Activated naive CD8-positive, alpha-beta T cell treated with anti-CD3 and anti-CD28 coated beads, Interleukin-2, amount 50 U/mL, for 24 hours (primary cell): Measurements from ENCODE around the gene CNTNAP2.
"Not testable (repeated sequence)": the region's sequence is repeated elsewhere in the genome, so short reads cannot be mapped to it uniquely, and the experiment has no call there.

Experiments used
- ATAC-seq: fragments of 150-1000 bp; cut with Tn5 transposase; one replicate; pipeline ENCODE4 v1.10.0; 2021
- DNase-seq: peaks from one replicate; pipeline ENCODE4 v3.0.0; 2021
- H3K27ac Mint-ChIP-seq: one replicate; pipeline ENCODE4 v1.8.0; 2021; ENCODE audit warnings: mild to moderate bottlenecking, mixed read lengths
- H3K27me3 Mint-ChIP-seq: one replicate; pipeline ENCODE4 v1.8.0; 2021; ENCODE audit warnings: mixed read lengths
- H3K36me3 Mint-ChIP-seq: one replicate; pipeline ENCODE4 v1.8.0; 2021; ENCODE audit warnings: low read depth, mixed read lengths
- H3K4me1 Mint-ChIP-seq: one replicate; pipeline ENCODE4 v1.8.0; 2021; ENCODE audit warnings: mixed read lengths
- H3K4me3 Mint-ChIP-seq: one replicate; pipeline ENCODE4 v1.8.0; 2021; ENCODE audit warnings: mild to moderate bottlenecking, moderate library complexity, mixed read lengths
- H3K9me3 Mint-ChIP-seq: one replicate; pipeline ENCODE4 v1.8.0; 2021; ENCODE audit warnings: mixed read lengths

Gene CNTNAP2

DNA sequence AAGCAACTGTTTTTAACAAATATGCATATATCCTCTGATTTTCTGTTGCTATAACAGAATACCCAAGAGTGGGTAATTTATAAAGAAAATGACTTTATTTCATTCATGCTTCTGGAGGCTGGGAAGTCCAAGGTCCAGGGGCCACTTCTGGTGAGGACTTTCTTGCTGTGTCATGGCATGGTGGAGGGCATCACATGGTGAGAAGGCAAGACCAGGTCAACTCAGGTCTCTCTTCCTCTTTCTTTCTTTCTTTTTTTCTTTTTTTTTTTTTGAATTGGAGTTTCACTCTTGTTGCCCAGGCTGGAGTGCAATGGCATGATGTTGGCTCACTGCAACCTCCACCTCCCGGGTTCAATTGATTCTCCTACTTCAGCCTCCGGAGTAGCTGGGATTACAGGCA, 2170.9 kb downstream of the CNTNAP2 start:
- Mint-ChIP-seq H3K4me1 (no peaks in the 10 kb centered on the region), H3K4me3 (no peak overlapping the region), H3K36me3 (no peaks in the 10 kb centered on the region), H3K27ac (no peak overlapping the region), H3K9me3 (peaks cover 5% of the 10 kb centered on the region), H3K27me3 (no peaks in the 10 kb centered on the region)
- DNase-seq (no peak), ATAC-seq (no peak)

DNA sequence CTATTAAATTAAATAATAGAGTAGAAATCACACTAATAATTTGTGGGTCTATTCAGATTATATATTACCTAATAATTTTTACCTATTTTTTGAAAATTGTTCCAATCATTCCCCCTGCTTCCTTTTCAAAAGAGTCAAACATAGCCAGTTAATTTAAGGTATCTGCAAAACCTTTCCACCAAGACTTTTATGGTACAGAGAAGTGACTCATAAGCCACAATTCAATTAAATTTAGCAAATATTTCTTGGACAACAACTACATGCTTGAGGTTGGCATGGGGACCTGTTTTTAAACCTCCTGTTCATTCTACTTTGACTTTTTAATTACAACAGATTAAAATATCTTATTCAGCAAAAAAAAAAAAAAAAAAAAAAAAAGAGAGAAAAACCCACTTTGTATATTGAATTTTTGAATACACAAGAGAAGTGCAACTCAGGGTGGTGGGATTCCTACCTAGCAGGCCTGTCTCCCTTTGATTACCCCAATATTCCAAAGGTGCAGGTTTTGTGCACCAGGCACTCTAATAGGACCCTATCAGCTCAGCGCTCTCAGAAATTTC, 2172.1 kb downstream of the CNTNAP2 start:
- peaks cover 5% of the 10 kb centered on the region for H3K9me3 Mint-ChIP-seq
- H3K27ac Mint-ChIP-seq, result no peak overlapping the region
- no peaks in the 10 kb centered on the region for H3K4me1 Mint-ChIP-seq
- no peaks in the 10 kb centered on the region for H3K27me3 Mint-ChIP-seq
- H3K36me3 Mint-ChIP-seq, result no peaks in the 10 kb centered on the region
- H3K4me3 Mint-ChIP-seq, result no peak overlapping the region
- ATAC-seq (no peak), DNase-seq (no peak)

DNA sequence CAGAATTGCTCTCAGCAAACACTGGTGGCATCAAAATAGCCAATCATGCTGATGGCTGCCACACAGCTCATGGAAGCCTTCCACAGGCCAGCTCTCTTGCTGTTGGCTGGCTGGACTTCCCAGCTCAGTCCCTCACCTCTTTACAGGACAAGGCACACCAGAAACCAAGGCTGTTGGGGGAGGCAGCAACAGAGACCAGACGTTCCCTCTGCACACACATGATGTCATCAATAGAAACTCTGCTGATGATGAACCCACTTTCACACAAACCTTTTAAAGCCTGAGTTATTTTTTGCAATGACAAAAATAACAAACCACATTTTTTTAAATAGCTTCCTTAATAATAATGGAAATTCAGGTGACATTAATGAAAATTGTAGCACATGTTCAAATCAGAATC, 2173.0 kb downstream of the CNTNAP2 start:
- no peak for ATAC-seq

DNA sequence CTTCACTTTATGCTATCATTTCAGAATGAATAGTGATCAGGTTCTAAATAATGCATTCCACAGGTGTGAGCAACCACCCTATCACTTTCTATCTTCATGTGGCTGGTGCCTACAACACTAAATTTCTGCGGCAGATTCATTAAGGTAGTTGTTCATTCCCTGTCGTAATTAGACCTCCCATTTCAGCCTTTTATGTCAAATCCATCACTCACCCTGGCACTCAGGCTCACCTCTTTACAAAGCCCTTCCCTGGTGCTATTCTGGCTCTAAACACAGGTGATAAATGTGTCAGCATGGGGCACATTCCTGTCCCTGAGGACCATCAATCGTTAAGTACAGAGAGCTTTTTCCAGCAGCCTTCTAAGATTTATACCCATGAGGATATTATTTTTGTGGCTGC, 2173.9 kb downstream of the CNTNAP2 start:
- Mint-ChIP-seq H3K4me3 (no peak overlapping the region), H3K36me3 (no peaks in the 10 kb centered on the region), H3K27ac (no peak overlapping the region), H3K27me3 (no peaks in the 10 kb centered on the region), H3K4me1 (no peaks in the 10 kb centered on the region), H3K9me3 (no peaks in the 10 kb centered on the region)
- DNase-seq (no peak), ATAC-seq (no peak)

More for the DNA sequence above, 2173.0 kb downstream of the CNTNAP2 start:
- no peaks in the 10 kb centered on the region for H3K9me3 Mint-ChIP-seq
- no peak overlapping the region for H3K4me3 Mint-ChIP-seq
- no peaks in the 10 kb centered on the region for H3K36me3 Mint-ChIP-seq
- no peaks in the 10 kb centered on the region for H3K4me1 Mint-ChIP-seq
- no peak overlapping the region for H3K27ac Mint-ChIP-seq
- no peaks in the 10 kb centered on the region for H3K27me3 Mint-ChIP-seq
- DNase-seq, result no peak

DNA sequence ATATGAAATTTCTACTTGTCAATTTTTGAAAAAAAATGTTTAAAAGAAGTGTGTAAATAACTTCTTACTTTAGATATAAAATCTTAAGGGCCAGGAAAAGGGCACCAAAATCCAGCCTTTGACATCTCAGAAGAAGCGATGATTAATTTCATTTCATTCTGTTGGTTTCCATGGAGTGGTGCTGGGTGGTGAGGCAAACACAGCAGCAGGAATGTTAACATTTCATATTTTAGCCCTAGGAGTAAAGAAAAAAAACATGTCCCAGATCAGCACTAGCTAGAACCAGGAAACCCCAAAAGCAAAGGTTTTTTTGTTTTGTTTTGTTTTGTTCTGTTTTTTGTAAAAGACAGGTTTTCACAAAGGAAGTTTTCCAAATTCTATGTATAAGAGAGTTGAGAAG, 2175.2 kb downstream of the CNTNAP2 start:
- DNase-seq, result no peak
- no peak for ATAC-seq
- Mint-ChIP-seq H3K36me3 (no peaks in the 10 kb centered on the region), H3K9me3 (no peaks in the 10 kb centered on the region), H3K4me1 (no peaks in the 10 kb centered on the region), H3K27me3 (no peaks in the 10 kb centered on the region), H3K4me3 (no peak overlapping the region), H3K27ac (no peak overlapping the region)

DNA sequence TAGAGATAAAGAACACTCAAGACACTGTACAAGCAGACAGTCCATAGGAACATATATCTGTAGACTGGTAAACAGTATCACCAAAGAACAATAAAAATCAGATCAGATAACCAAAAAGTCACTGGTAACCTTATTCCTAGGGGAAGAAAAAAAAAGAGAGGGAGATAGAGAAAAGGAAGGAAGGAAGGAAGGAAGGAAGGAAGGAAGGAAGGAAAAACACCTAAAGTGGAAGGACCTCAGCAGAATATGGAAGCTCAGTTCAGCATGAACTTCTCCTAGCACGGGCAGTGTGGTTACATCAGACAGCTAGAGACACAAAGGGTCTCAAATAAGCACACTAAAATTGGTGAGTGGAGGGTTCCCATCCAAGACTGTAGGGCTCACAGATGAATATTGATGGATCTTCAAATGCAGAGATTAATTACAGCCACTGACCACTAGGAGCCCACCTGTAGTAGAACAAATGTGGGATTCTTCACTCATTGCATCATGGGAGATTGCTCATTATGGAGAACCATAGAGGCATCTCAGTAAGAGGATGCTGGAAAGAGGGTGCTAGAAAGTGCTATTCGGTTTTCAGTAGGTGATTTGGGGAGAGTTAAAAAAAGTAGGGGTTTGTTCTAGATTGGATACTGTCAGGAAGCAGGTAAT, 2180.5 kb downstream of the CNTNAP2 start:
- Mint-ChIP-seq H3K4me1 (no peaks in the 10 kb centered on the region), H3K4me3 (no peak overlapping the region), H3K27me3 (no peaks in the 10 kb centered on the region), H3K27ac (no peak overlapping the region), H3K9me3 (no peaks in the 10 kb centered on the region), H3K36me3 (no peaks in the 10 kb centered on the region)
- no peak for DNase-seq
- ATAC-seq, result no peak

DNA sequence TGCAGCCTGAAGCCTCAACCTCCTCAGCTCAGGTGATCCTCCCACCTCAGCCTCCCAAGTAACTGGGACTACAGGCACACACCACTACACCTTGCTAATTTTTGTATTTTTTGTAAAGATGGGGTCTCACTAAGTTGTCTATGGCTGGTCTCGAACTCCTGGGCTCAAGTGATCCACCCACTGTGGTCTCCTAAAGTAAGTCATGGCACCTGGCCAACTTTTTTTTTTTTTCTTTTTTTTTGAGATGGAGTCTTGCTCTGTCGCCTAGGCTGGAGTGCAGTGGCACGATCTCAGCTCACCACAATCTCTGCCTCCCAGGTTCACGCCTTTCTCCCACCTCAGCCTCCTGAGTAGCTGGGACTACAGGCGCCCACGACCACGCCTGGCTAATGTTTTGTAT, 2182.2 kb downstream of the CNTNAP2 start:
- H3K4me3 Mint-ChIP-seq, H3K27ac Mint-ChIP-seq, H3K27me3 Mint-ChIP-seq, H3K36me3 Mint-ChIP-seq, DNase-seq, ATAC-seq, H3K9me3 Mint-ChIP-seq: not testable (repeated sequence)
- H3K4me1 Mint-ChIP-seq, result peaks cover 12% of the 10 kb centered on the region

DNA sequence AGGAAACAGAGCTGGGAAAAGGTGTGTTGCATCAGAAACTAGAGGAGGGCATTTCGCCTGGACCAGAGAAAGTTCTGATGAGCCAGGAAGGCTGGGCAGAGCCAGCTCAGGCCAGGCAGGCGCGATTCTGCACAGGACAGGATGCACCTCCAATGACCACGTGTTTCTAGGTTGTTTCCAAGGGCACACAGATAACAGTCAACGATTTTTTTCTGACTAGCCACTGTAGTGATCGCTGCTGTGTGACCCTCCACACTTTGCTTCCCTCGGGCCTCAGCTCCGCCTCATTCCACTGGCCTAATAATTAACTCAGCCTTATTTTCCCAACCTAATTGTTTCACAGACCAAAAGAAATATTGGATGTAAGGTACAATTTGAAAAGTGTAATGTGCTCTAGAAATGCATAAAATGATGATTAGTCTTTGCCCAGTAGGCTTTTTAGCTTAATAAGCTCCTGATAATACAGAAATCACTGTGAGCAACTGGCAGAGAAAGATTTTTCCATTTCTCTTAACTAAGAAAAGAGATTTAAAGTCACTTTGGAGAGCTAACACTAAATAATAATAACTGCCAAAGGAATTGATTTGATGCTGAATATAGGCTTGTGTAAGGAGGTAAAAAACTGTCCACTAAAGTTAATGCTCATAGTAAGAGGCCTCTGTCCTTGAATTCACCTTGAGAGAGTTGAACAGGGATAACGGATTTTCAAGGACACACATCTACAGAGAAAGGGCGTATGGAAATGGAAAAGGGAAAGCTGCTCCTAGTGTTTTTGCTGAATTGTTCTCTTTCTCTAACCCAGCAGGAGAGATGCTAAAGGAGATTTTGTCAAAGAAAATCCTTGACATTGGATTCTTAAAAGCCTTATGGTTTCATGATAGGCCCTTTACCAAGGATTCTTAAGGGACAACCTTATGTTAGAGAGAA, 2183.0 kb downstream of the CNTNAP2 start:
- H3K9me3 Mint-ChIP-seq, result no peaks in the 10 kb centered on the region
- H3K36me3 Mint-ChIP-seq, result no peaks in the 10 kb centered on the region
- DNase-seq (no peak), ATAC-seq (no peak)
- no peaks in the 10 kb centered on the region for H3K27me3 Mint-ChIP-seq
- no peak overlapping the region for H3K27ac Mint-ChIP-seq
- H3K4me1 Mint-ChIP-seq, result peaks cover 20% of the 10 kb centered on the region
- H3K4me3 Mint-ChIP-seq, result no peak overlapping the region

DNA sequence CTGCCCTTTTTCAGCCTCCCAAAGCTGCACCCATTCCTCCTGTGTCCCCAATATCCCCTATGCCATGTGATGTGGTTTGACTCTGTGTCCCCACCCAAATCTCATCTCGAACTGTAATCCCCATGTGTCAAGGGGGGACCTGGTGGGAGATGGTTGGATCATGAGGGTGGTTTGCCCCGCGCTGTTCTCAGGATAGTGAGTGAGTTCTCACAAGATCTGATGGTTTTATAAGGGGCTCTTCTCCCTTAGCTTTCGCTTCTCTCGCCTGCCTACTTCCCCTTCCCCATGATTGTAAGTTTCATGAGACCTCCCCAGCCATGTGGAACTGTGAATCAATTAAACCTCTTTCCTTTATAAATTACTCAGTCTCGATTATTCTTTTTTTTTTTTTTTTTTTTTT, 2185.8 kb downstream of the CNTNAP2 start:
- not testable (repeated sequence) for ATAC-seq, H3K27ac Mint-ChIP-seq, H3K27me3 Mint-ChIP-seq, DNase-seq, H3K36me3 Mint-ChIP-seq, H3K4me3 Mint-ChIP-seq, H3K9me3 Mint-ChIP-seq
- peaks cover 39% of the 10 kb centered on the region for H3K4me1 Mint-ChIP-seq

DNA sequence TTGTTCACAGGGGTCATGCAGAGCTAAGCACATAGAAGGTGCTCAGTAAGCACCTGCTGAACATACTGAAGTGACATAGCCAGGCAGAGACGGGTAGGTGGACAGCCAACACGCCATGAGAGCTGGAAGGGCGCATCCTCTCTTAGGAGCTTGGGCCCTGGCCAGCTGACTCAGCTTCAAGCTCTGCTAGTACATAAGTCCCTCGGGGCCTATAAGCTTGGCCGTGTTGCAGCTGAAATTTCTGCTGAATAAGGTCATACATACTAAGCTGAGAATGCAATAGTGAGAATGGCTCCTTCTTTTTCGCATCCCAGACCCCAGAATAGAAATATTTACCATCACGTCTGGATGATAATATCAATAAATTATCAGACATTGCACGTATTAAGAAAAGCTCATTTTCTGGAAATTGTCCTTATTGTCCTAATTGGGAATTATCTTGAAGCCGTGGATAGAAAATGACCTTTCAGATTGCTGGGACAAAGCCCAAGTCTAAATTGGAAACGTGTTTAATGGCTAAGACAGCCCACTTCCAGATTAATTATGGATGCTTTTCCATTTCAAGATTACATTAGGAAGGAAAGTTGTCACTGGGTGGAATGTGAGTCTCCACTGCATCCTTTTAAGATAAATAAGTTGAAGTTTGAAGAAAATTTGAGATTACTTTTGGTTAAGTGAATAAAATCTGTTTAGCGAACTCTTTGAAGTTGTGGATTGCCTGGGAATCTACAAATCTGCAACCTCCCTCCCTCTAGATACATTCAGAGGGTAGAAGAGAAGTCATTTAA, 2186.9 kb downstream of the CNTNAP2 start:
- no peak for DNase-seq
- no peak for ATAC-seq
- Mint-ChIP-seq H3K4me3 (no peak overlapping the region), H3K27me3 (no peaks in the 10 kb centered on the region), H3K4me1 (peaks cover 39% of the 10 kb centered on the region), H3K9me3 (peaks cover 9% of the 10 kb centered on the region), H3K36me3 (no peaks in the 10 kb centered on the region), H3K27ac (no peak overlapping the region)

DNA sequence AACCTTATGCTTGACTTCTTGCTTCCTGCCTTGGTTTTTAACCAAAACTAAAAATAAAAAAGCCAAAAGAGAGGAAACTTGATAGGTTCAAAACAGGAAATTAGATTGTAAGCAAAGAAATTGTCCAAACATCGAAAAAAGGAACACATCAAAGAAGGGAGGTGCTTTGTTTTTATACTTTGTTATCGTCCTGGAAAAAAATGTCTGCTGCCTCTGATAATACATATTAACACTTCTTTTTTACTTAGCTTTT, 2187.4 kb downstream of the CNTNAP2 start:
- no peaks in the 10 kb centered on the region for H3K27me3 Mint-ChIP-seq
- DNase-seq, result no peak
- peaks cover 39% of the 10 kb centered on the region for H3K4me1 Mint-ChIP-seq
- no peak overlapping the region for H3K4me3 Mint-ChIP-seq
- peaks cover 9% of the 10 kb centered on the region for H3K9me3 Mint-ChIP-seq
- no peak overlapping the region for H3K27ac Mint-ChIP-seq
- ATAC-seq, result no peak
- H3K36me3 Mint-ChIP-seq, result no peaks in the 10 kb centered on the region

DNA sequence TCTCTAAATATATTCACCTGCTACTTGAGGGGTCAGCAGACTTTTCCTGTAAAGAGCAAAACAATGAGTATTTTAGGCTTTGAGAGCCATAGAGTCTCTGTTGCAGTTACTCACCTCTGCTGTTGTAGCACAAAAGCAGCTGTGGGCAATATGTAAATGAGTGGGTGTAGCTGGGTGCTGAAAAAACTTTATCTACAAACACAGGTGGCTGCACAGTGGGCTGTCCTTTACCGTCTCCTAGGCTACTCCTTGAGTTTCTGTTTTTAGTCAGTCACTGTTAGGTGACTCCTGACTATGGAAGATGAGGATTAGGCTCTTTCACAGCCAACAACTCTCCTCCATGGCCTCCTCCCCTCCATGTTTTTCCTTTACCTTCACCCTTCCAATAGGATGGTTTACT, 2187.9 kb downstream of the CNTNAP2 start:
- no peak for DNase-seq
- Mint-ChIP-seq H3K4me1 (peaks cover 39% of the 10 kb centered on the region), H3K9me3 (peaks cover 9% of the 10 kb centered on the region), H3K27me3 (no peaks in the 10 kb centered on the region), H3K4me3 (no peak overlapping the region), H3K27ac (no peak overlapping the region), H3K36me3 (no peaks in the 10 kb centered on the region)
- ATAC-seq, result no peak

DNA sequence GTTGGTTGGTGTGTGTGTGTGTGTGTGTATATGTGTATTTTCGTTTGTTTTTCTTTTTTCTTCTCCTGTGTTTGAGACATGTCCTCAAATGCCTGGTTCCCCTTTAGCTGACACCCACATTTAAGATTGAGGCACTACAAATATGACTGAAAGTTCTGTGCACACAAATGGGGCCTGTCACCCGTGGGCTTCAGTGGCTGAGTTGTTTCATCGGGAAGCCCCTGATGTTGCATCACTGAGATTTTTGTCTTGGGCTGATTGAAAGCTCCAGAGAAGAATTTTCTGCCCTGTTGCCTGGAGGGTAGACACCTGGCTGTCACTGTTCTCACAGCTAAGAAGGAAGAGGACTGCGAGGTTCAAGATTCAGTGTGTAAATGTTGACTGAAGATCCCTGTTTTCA, 2190.2 kb downstream of the CNTNAP2 start:
- Mint-ChIP-seq H3K27me3 (no peaks in the 10 kb centered on the region), H3K9me3 (peaks cover 9% of the 10 kb centered on the region), H3K4me3 (no peak overlapping the region), H3K4me1 (peaks cover 39% of the 10 kb centered on the region), H3K27ac (no peak overlapping the region), H3K36me3 (no peaks in the 10 kb centered on the region)
- peak; percentile 24 for ATAC-seq
- no peak for DNase-seq

DNA sequence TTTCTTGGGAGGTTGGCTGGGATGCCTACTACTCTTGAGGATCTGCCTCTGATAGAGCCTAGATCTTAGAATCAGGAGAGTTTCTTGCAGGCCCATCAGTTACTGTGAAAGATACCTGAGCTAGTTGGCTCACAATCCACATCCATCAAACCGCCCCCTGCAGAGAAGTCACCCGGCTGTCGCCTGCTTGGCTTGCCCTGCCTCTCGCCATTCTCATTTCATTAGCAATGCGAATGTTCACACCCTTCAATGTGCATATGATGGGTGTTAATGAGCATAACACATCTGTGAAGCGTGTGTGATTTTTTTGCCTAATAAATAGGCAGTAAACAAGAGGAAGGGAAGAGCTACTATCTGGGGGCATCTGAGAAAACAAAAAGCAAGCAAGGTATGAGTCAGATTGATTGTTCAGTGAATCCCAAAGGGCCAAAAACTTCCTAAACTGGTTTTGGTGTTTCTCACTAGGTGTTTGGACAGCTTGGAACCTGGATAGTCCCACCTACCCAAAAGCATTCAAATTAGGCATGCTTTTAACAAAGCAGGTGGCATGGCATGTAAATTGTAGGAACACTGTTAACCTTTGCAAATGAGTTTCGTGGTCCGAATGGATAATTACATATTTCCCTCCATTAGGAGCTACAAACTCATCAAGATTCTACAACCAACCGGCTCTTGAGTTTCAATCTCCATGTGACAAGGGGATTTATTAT, 2201.7 kb downstream of the CNTNAP2 start:
- DNase-seq (no peak), ATAC-seq (no peak)
- H3K9me3 Mint-ChIP-seq, result peaks cover 10% of the 10 kb centered on the region
- H3K4me3 Mint-ChIP-seq, result no peak overlapping the region
- H3K27ac Mint-ChIP-seq, result no peak overlapping the region
- H3K4me1 Mint-ChIP-seq, result peaks cover 2% of the 10 kb centered on the region
- H3K36me3 Mint-ChIP-seq, result no peaks in the 10 kb centered on the region
- no peaks in the 10 kb centered on the region for H3K27me3 Mint-ChIP-seq
